Peyer's patch (tissue), 4 donors: ENCODE data around the gene KLK6. TPM values are rescaled to one million over a fixed set of nuclear protein-coding genes. Genes with fewer than 3 reads are reported as not detected.

Experiments
- DNase-seq, 3 donors: peaks; one replicate each; pipeline ENCODE4 v3.0.0-alpha.2; 2017 to 2019
- H3K27ac ChIP-seq, 4 donors: fragments of 200-600 bp; sonication (generic); one replicate each; pipeline ENCODE4 v1.5.1; 2016 to 2019
- H3K27me3 ChIP-seq, 2 donors: fragments of 200-600 bp; sonication (generic); one replicate each; pipeline ENCODE4 v1.5.1; 2019
- H3K36me3 ChIP-seq, 3 donors: fragments of 200-600 bp; sonication (generic); one replicate each; pipeline ENCODE4 v1.5.1; 2016 to 2019
- H3K4me1 ChIP-seq, 4 donors: fragments of 200-600 bp; sonication (generic); one replicate each; pipeline ENCODE4 v1.5.1; 2016 to 2019
- H3K4me3 ChIP-seq, 4 donors: fragments of 200-600 bp; sonication (generic); 1 replicate in 3 of 4; 2 replicates in 1 of 4; pipeline ENCODE4 v1.5.1; 2016 to 2019; ENCODE audit warnings: mild to moderate bottlenecking in 1 of 4
- H3K9me3 ChIP-seq, 4 donors: fragments of 200-600 bp; sonication (generic); one replicate each; pipeline ENCODE4 v1.5.1; 2016 to 2019; ENCODE audit warnings: mild to moderate bottlenecking in 1 of 4
- POLR2A ChIP-seq, 2 donors: fragments of 450-650 bp; IDR thresholded peaks; one replicate each; pipeline ENCODE4 v1.5.1; 2017; ENCODE audit warnings: antibody characterized with exemption in 2 of 2, mild to moderate bottlenecking in 2 of 2, moderate library complexity in 2 of 2
- total RNA-seq, 4 donors: library from RNA; depleted of rRNA; stranded (reverse); fragments of >200 nt; gene quantifications; one replicate each; pipeline ENCODE4 v1.1.0, GENCODE V29; 2016
- TF ChIP-seq, protein P1 (sequence below), 6 experiments: fragments of 450-650 bp in 4 of 6; fragments of 200-600 bp in 2 of 6; sonication (generic) in 1 of 6; IDR thresholded peaks; one replicate each; pipeline ENCODE4 v1.5.1; 2017 to 2019; ENCODE audit warnings: antibody characterized with exemption in 6 of 6, mild to moderate bottlenecking in 3 of 6, moderate library complexity in 1 of 6

Gene KLK6
- total RNA-seq, 4 donors from 2014 or later, result not detected

- Histone ChIP-seq H3K36me3 (no peaks in the 10 kb centered on the region), H3K27ac (no peak overlapping the region), H3K4me1 (no peaks in the 10 kb centered on the region), H3K9me3 (no peaks in the 10 kb centered on the region), H3K27me3 (no peaks in the 10 kb centered on the region), H3K4me3 (no peak overlapping the region)
- peak; percentile 72 to 86 (median 79) for DNase-seq
- TF ChIP-seq, protein P1, sequence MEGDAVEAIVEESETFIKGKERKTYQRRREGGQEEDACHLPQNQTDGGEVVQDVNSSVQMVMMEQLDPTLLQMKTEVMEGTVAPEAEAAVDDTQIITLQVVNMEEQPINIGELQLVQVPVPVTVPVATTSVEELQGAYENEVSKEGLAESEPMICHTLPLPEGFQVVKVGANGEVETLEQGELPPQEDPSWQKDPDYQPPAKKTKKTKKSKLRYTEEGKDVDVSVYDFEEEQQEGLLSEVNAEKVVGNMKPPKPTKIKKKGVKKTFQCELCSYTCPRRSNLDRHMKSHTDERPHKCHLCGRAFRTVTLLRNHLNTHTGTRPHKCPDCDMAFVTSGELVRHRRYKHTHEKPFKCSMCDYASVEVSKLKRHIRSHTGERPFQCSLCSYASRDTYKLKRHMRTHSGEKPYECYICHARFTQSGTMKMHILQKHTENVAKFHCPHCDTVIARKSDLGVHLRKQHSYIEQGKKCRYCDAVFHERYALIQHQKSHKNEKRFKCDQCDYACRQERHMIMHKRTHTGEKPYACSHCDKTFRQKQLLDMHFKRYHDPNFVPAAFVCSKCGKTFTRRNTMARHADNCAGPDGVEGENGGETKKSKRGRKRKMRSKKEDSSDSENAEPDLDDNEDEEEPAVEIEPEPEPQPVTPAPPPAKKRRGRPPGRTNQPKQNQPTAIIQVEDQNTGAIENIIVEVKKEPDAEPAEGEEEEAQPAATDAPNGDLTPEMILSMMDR (IDR thresholded peaks at IDR 0.05), result peak; percentile 63 to 82 (median 78)
- no peak for TF ChIP-seq POLR2A (IDR thresholded peaks at IDR 0.05)
Observed at GRCh38 chr19:50922317-50922853, 47.0 kb downstream of the KLK6 start.

GRCh38 chr19:50921426-50922316, 47.7 kb downstream of the KLK6 start:
- no peak for DNase-seq
- no peak for TF ChIP-seq POLR2A (IDR thresholded peaks at IDR 0.05)
- TF ChIP-seq, protein P1 (IDR thresholded peaks at IDR 0.05), result no peak

DNA sequence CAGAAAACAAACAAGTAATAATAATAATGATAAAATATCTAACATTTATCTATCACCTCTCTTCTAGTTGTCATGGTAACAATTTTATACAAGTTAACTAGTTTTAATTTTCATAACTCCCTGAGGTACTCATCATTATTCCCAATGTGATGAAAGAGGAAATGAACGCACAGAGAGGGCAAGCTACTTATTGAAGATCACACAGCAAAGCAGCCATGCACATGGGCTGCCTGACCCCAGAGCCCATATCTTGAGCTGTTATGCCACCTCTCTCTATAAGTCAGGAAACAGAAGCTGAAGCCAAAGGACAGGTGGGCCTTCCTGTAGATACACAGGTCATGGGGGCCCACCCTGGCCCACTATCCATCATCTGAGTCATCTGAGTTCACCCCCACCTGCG, 53.3 kb downstream of the KLK6 start:
- Histone ChIP-seq H3K27ac (no peak overlapping the region), H3K36me3 (no peaks in the 10 kb centered on the region), H3K27me3 (peaks cover 0 to 4% of the 10 kb centered on the region in 2 donors), H3K4me3 (no peak overlapping the region), H3K4me1 (no peaks in the 10 kb centered on the region), H3K9me3 (no peaks in the 10 kb centered on the region)
- DNase-seq, result no peak
- TF ChIP-seq, protein P1 (IDR thresholded peaks at IDR 0.05), result no peak
- no peak for TF ChIP-seq POLR2A (IDR thresholded peaks at IDR 0.05)

More at GRCh38 chr19:50921426-50922316, 47.7 kb downstream of the KLK6 start:
- H3K27ac ChIP-seq, result no peak overlapping the region
- H3K36me3 ChIP-seq, result no peaks in the 10 kb centered on the region
- H3K27me3 ChIP-seq, result no peaks in the 10 kb centered on the region
- no peaks in the 10 kb centered on the region for H3K4me1 ChIP-seq
- no peaks in the 10 kb centered on the region for H3K9me3 ChIP-seq
- no peak overlapping the region for H3K4me3 ChIP-seq

DNA sequence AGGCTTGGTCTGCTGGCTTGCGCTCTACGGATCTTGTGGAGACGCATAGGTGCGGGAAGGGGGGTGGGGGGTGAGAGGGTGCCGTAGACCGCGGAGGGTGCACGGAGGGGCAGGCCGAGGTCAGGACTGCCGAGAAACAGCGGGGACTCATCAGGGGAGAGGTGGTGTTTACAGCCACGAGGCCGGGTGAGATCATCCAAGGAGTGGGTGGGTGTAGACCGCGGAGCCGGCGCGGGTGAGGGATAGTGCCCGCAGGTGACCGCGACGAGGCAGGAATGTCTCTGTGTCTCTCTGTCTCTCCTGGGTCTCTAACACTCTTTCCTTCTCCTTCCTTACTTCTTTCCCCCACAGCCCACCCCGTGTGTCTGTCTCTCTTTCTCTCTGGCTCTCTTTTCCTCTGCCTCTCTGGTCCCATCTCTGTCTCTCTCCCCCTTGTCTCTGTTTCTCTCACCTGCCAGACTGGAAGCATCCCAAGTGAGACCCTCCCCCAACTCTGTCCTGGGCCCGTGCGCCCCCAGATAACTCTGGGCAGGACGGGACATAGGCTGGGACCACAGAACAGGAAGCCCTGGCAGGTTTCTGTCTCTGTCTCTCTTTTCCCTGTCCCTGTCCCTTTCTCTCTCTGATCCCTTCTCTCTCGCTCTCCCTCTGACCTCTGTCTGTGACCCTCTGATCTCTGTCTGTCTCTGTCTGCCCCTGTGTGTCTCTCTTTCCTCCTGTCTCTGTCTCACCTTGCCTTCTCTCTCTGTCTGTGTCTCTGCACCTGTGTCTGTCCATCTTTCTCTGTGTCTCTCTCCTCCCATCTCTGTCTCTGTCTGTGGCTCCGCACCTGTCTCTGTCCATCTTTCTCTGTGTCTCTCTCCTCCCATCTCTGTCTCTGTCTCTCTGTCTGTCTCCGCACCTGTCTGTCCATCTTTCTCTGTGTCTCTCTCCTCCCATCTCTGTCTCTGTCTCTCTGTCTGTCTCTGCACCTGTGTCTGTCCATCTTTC, 56.4 kb downstream of the KLK6 start:
- no peaks in the 10 kb centered on the region for H3K9me3 ChIP-seq
- peaks cover 0 to 5% of the 10 kb centered on the region in 2 donors for H3K27me3 ChIP-seq
- no peaks in the 10 kb centered on the region for H3K36me3 ChIP-seq
- TF ChIP-seq, protein P1 (IDR thresholded peaks at IDR 0.05), result no peak
- no peak for TF ChIP-seq POLR2A (IDR thresholded peaks at IDR 0.05)
- peaks cover 0 to 8% (median 0%) of the 10 kb centered on the region in 4 donors for H3K4me1 ChIP-seq
- H3K4me3 ChIP-seq, result no peak overlapping the region
- DNase-seq, result no peak
- H3K27ac ChIP-seq, result no peak overlapping the region

DNA sequence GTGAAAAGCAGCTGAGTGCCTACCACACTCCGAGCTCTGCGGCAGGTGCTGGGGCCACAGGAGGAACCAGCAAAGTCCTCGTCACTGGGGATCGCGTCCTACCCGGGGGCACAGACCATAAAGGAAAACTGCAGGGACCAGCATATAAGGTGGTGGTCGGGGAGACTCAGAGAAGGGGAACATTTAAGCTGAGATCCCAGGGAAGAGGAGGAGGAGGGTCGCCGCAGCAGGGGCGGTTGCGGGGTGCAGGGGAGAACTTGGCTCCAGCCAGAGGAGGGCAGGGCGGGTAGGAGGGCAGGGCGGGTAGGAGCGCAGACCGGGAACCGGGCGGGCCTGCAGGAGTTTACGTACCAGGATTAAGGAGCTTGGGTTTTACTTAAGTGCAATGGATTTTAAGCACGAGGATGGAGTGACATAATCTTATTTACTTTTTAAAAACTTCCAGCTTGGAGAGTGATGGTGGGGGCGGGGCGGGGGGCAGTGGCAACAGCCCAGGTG, 57.2 kb downstream of the KLK6 start:
- H3K9me3 ChIP-seq, result no peaks in the 10 kb centered on the region
- TF ChIP-seq, protein P1 (IDR thresholded peaks at IDR 0.05), result no peak
- no peak for TF ChIP-seq POLR2A (IDR thresholded peaks at IDR 0.05)
- H3K36me3 ChIP-seq, result no peaks in the 10 kb centered on the region
- H3K27me3 ChIP-seq, result peaks cover 0 to 5% of the 10 kb centered on the region in 2 donors
- no peak for DNase-seq
- H3K27ac ChIP-seq, result no peak overlapping the region
- peaks cover 0 to 8% (median 0%) of the 10 kb centered on the region in 4 donors for H3K4me1 ChIP-seq
- no peak overlapping the region for H3K4me3 ChIP-seq
